ENCODE results near the gene GSC2.

GRCh38 chr22:19196841-19197612 lies 46.9 kb upstream of the GSC2 start:
- TF ChIP-seq POLR2A (IDR thresholded peaks at IDR 0.05) (no peak), CTCF (IDR thresholded peaks at IDR 0.05) (no peak)
